GM19467 (cell line): ENCODE measurements around the gene RAB11FIP4.

ENCODE experiments used
- ATAC-seq: cut with Tn5 transposase; IDR thresholded peaks from one replicate; pipeline ENCODE4 v1.9.1; 2021; ENCODE audit warnings: mild to moderate bottlenecking, moderate library complexity; ENCODE audit not compliant: unreplicated experiment

Gene RAB11FIP4

DNA sequence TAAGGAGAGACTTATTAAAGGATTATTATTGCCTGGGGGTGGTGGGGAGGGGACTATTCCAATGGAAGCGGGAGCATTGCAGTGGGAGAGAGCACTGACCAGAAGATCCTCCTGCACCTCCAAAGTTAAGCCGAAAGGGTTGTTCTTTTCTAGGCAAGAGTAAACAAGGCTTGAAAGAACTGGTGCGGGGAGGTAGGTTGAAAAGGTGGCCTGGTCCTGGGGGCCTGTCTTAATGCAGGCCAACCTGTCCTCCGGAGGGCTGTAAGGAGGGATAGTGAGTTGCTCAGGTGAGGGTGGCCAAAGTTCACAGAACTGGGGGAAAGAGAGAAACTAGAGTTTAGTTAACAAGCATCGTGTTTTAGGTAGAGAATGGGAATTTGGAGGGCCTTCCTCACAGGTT is 65.3 kb downstream of the RAB11FIP4 start:
- no peak for ATAC-seq

DNA sequence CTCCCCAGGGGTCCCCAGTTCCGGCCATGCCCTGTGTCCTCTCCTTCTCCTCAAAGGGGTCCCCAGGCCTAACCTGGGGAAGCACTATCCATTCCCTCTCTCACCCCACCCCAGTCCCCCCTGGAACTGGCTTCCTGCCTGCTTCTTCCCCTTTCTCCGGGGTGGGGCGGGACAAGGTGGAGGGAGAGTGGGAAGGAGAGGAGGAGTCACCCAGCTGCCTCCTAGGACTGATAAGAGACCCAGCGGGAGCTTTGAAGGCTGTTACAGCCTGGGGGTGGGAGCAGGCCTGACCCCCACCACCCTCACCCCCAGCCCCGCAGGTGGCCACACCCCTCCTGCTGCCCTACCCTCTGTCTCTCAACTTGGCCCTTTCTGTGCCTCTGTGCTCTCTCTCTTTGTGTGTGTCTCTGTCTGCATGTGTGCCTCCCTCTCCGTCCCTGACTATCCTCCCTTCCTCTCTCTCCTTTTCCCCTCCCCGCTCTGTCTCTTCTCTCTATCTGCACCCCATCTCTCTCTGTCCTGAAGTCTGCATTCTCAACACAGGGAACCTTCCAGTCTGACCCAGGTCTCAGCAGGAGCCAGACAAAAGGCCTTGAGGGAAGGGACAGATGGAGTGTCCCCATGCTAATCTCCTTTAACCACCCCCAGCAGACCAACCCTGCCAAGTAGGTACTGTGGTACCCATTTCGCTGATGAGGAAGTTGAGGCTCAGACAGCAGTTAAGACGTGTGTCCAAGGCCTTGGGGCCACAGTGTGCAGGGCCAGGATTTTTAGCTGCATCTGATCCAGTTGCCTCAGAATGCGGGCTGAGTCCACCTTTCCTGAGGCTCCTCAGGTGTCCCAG is 66.1 kb downstream of the RAB11FIP4 start:
- ATAC-seq: no peak

DNA sequence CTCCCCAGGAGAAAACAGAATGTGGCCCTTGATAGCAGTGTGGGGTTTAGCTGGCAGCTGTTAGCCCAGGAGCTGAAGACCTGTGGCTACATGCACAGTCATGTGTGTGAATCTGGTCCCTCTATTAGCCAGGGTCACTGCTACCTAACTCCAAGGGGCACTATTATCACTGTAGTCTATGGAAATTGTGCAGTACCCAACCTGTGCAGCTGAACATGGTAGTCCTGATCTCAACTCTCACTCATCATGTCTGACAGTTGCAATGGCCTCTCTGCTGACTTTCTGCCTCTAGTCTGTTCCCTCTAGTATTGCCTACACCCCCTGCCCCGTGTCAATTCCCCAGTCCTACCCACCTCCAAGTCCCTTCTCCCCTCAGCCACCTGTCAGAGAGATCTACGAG is 67.4 kb downstream of the RAB11FIP4 start:
- ATAC-seq: no peak

DNA sequence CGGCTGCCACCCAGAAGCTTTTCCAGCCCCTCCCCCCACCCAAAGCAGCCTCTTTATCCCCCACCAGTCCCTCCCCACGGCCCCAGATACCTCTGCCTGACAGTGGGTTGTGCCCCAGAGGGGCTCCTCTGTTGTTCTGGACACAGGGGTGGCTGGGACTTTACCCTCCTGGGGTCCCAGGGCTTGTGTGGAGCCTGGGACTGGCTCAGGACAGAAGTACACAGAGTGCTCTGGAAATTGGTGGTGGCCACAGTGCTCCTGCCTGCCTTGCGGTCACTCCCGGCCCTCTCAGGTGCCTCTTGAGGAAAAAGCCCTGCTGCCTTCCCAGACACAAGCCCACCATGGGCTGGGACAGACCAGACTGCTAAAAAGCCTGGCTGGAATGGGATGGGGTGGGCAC is 68.2 kb downstream of the RAB11FIP4 start:
- no peak for ATAC-seq

DNA sequence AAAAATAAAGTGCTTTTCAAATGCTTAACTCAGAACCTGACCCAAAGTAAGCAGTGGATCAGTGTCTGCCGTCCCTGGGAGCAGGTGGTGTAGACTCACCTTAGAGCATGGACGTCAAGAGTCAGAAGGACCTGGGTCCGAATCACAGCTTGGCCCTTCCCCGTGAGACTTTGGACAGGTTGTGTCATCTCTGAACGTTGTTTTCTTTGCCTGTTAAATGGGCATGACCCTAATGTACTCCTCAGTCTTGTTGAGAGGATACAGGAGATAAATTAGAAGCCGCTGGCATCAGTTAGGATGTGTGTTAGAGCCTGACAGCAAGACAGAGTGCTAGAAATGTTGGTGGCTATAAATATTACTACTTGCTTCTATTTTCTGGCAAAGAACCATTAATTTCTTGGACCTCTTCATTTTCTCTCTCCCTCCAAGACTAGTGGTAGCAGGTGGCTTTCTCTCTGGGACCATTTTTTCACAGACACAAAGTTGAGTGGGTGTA is 68.8 kb downstream of the RAB11FIP4 start:
- no peak for ATAC-seq

DNA sequence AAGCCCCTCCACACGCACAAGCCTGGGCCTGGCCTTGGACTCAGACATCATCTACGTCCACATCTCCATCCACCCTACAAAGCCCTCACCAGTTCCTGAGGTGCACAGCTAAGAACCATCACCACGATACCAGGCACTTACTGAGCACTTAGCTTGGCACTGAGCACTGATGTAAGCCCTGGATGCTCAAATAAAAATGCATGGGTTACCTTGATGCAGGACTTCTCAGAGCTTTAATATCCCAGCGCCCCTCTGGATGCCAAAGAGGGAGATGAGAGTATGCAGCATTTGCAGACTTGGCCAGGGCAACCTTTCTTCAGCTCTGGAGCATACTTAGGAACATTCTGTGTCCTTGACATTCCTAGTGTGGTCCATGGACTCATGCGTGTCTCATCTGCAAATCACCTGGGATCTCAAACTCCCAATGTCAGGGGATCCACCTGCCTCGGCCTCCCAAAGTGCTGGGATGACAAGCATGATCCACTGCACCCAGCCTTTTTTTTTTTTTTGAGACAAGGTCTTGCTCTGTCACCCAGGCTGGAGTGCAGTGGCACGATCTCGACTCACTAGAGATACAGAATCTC is 69.8 kb downstream of the RAB11FIP4 start:
- no peak for ATAC-seq

DNA sequence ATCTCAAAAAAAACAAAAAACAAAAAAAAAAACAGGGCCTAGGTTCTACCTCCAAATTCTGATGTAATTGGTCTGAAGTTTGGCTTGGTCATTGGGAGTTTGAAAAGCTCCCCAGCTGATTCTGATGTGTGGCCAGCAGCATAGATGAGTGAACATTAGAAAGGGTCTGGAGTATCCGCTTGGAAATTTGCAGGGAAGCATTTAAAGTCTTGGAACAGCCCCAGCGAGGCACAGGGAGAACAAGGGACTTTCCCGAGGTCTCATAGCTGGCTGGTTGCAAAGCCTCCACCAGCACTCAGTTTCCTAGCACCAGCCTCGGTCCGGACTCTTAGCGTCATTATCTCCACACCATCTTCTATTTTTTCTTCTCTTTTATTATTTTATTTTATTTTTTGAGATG is 70.8 kb downstream of the RAB11FIP4 start:
- no peak for ATAC-seq

DNA sequence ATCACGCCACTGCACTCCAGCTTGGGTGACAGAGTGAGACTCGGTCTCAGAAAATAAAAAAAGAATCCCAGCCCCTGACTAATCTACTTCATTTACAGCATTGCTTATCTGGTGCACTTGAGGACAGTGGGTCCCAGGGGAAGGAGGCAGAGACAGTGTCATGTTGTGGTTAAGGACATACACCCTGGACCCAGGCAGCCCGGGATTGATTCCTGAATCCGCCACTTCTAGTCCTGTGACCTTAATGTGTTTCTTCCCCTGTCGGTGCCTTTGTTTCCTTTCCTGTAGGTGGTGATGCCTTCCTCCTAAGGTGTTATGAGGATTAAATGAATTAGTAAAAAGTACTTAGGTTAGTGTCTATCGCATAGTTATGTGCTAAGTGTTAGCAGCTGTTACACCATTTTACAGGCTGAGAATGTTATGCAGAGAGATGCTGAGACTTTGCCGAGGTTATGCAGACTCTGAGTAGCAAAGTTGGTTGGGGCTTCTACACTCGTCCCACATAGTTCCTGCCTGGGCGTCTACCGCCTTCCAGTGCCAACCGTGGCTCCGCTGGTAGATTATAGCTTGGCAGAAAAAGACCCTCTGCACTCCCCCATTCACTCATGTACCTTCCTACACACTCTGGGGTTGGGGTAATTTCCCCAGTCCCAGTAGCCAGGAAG is 74.8 kb downstream of the RAB11FIP4 start:
- no peak for ATAC-seq

DNA sequence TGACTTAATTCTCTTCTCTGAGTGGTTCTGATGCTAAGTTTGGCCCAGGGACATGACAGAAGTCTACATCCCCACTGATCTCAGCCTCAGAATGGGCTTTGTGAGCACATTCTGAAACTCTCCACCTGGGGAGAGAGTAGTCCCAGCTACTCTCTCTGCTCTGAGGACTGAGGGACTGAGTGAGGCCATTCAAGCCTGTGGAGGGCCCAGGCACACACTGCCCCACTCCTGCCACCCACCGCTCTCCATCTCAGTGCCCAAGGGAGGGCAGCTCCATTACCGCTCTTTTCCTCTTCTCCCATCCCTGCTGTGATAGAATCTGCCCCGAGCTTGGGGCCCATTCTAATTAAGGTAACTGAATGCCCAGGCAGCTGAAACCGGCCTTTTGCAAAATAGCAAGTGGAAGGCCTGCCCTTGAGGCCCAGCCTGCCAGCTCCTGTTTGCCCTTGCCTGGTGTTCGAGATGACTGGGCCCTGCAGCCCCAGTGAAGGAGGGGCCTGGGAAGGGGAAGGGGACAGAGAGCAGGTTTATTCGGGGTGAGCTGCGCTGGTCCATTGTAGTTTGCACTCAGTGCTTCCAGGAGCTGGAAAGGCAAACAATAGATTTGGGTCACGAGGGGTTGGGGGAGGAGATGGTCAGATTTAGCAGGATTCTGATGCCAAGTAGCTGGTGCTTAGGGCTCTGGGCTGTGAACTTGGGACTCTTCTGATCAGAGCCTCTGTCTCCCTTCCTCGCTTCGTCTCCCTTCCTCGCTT is 76.2 kb downstream of the RAB11FIP4 start:
- ATAC-seq: no peak

DNA sequence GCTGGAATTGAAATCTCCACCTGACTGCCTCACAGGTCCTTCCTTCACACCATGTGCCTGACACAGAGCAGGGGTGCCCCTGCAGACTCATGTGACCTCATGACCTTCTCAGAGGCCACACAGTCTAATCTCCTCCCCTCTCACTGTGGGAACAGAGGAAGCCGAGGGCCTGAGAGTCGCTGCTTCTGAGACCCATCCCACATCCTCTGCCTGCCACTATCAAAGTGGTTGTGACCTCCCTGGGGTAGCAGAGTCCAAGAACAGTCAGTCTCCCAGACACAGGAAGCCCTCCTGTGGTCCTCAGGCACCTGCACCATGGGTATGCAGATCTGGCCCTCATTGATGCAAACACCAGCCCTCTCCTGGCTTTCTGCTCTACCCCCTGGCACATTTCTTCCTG is 78.5 kb downstream of the RAB11FIP4 start:
- ATAC-seq: no peak

DNA sequence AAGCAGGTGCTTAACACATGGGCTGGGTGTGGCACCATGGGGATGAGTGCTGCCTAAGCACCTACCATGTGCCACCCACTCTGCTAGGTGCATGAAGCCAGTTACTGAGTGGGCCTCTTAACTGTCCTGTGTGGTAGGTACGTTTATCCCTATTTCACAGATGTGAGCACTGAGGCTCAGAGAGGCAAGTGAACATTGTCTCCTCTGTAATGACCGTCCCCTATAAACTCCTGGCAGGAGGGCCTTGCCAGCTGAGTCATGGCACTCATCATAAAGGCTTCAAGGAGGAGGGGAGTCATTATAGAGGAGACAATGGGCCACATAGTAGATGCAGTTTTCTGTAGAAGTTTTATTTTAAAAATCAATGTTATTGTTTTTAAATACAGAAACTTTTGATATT is 79.1 kb downstream of the RAB11FIP4 start:
- no peak for ATAC-seq

DNA sequence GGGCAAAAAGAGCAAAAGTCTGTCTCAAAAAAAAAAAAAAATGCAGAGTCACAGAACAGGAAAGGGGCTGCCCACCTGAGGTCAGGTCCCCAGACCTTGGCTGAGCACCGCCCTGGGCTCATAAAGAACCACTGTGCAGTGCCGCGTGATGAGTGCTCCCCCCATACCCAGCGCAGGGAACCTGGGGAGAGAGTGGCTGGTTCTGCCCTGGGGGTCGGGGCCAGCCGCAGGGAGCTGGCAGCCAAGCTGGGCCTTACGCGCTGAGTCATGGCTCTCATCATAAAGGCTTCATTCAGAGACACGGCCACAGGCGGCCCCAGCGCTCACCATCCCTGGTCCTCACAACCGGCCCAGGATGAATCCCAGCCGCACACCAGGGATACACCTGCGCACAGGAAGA is 80.7 kb downstream of the RAB11FIP4 start:
- no peak for ATAC-seq

DNA sequence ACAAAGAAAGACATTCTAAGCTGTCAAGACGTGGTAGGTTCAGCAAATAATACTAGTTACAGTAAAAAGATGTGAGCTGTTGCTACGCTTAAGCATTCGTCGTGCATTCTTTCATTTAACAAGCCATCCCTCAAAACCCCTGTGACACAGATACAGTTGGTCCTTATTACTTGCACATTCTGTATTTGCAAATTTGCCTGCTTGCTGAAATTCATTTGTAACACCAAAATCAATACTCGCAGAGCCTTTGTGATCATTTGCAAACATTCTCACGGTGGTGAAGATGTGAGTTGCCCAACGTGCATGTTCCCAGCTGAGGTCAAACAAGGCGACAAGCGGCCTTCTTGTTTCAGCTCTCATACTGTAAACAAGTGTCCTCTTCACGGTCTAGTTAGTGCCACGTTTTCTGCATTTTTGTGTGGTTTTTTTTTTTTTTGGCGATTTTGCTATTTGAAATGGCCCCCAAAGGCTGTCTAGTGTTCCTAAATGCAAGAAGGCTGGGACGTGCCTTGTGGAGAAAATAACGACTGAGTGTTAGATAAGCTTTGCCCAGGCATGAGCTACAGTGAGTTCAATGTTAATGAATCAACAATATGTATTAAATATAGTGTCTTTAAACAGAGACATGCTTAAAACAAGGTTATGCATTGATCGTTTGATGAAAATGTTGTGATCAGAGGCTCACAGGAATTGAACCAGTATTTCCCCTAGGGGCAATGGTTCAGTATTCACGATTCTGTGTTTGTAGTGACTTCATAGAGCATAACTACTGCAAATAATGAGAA is 84.1 kb downstream of the RAB11FIP4 start:
- ATAC-seq: no peak

DNA sequence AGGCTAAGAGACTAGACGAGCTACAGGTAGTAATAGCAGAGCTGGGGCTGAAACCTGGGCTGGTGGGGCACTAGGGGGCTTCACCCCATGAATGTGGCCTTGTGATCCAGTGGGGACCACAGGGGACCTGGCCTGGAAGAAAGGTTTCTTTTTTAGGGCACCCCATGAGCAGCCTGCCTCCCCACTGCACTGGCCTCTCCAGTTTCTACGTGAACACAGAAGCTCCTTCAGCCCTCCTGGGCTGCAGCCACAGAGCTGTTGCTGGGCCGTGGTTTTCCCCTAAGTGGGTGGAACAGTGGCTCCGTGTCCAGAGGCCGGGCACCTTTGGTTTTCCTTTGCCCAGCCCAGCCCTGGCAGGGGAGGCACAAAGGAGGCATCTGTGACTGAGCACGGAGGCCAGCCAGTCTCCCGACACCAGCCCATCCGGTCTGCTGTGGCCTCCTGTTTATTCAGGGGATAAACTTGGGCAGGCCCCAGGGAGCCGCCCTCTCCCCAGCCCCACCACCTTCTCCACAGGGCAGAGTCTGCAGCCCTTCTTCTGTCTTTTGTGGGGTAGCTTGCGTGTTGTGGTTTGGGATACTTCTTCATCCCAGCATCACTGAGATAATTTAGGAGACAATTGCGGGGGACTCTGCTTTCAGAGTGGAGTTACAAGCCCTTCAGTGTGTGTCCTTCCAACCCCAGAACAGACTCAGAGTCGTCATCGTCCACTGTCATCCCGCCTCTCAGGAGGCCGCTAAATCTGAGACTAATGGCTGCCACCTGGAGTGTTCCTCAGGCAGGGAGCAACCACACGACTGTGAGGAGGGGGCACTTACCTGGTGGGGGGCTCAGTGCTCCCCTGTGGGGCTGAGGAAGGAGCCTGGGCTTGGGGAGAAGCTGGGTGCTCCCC is 85.3 kb downstream of the RAB11FIP4 start:
- ATAC-seq: no peak

DNA sequence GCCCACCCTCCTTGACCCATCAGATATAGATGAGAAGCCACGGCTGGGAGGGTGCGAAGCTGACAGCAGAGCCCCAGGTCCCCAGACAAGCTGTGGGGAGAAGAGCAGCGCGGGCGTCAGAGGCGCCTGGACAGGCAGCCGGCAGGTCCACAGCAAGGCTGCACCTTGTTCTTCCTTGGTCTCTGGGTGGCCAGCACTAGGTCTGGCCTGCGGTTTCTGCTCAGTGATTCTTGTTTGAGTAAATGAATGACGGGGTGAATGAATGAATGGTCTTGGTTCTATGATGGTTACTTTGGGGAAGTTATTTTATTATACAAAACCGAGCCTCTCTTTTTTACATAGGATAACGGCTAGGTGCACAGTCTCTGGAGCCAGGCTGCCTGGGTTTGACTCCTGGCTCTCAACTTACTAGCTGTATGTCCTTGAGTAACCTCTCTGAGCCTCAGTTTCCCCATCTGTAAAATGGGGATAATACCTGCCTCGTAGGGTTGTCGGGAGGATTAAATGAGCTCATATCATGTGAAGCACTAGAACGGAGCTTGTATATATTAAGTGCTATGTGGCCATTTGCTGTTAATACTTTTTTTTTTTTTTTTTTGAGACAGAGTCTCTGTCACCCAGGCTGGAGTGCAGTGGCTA is 86.1 kb downstream of the RAB11FIP4 start:
- no peak for ATAC-seq

DNA sequence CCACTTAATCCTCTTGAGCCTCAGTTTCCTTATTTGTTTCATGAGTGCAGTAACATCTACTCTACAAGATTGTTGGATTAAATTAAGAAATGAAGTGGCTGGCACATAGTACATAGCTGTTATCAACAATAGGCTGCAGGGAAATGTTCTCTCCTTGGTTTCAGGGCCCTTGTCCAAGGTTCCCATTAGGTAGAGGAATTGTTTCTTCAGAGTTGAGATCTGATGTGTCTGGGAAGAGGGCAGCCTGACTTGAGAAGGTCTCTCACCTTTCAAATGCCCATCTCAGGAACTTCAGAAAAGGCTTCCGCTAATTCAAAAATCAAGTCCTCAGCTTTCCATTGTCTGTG is 87.6 kb downstream of the RAB11FIP4 start:
- ATAC-seq: no peak

DNA sequence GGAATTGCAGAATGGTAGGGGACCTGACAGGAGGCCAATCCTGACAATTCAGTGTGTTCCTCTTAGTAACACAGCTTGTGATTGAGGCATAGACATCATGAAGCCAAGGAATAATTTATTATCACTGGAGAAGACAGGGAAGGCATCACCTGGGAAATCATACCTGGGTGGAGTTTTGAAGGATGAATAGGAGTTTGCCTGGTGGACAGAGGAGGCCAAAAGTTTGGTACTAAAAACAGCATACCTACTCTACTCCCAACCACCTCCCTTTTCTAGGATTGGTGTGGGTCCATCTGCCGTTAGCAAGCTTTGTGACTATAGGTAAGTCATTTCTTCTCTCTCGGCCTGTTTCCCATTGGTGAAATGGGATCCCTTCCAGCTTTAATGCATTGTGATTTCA is 88.0 kb downstream of the RAB11FIP4 start:
- ATAC-seq: no peak

DNA sequence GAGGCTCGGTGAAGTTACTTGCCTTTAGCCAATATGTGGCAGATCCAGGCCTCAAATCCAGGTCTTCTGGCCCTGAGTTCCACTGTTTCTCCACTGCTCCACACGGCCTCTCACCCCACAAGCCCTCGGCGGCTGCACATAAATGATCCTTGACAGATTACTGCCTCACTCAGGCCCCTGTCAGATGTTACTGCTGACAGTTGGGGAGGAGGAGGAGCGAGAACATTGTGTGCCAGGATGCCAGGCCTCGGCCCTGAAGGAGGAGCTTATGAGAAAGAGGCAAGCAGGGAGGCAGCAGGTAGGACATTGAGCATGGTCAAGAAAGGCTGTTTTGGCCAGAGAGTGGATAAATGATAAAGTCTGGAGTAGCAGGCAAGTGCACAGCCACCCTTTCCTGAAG is 88.6 kb downstream of the RAB11FIP4 start:
- ATAC-seq: no peak
